HG03159 (cell line): ENCODE measurements around the gene AGPAT4.

ENCODE experiments used
- ATAC-seq: cut with Tn5 transposase; IDR thresholded peaks from one replicate; pipeline ENCODE4 v1.9.1; 2021; ENCODE audit warnings: mild to moderate bottlenecking, moderate library complexity; ENCODE audit not compliant: unreplicated experiment

Gene AGPAT4

DNA sequence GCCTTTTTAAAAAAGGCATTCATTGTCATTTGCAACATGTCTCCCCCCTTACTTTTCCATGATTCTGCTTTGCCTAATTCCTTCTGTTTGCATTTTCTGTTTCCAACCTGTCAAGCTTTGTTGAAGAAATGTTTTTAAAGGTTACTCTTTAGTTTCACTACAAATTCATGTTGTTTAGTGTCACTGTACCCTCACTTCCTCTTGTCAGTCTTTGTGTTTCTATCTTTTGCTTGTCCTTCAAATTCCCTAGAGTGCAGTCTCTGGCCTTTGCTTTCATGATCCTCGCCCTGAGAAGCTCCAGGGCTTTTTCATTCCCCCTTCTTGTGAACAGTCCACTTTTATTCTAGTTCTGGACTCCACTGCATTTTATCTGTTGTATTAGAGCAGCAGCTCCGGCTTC, 191.6 kb downstream of the AGPAT4 start:
- ATAC-seq: no peak

DNA sequence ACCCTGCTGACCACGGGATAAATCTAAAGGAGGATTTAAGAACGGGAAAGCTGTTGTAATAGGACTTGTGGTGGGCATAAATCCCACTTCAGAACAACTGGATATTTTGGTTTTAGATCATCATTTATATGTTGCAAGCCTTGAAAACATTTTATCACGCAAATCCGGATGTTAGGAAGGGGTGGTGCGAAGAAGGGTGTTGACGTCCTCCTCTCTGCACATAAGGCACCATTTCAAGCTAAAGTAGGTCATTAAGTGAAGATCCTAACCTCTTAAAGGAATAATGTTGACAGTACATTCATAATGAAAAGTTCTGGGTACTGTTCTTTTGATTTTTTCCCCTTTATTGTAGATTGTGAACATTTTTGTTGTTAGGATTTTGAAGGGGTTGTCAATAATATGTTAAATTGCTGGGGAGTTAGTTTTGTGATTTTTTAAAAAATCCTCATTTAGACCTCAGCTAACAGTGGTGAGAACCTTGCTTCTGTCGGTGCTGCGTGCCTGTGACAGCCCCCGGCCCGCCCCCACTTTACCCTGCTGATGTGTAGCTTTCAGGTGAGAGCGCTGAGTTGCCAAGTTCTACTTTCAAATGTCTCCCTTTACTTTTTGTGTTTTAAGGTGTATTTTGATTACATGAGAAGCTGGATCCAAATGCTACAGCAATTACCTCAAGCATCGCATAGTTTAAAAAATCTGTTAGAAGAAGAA, 193.4 kb downstream of the AGPAT4 start:
- ATAC-seq: no peak
